Activated CD4-positive, alpha-beta T cell treated with anti-CD3 and anti-CD28 coated beads, Interleukin-2, amount 50 U/mL, for 4 hours (primary cell): ENCODE measurements around the gene CCDC157.

Experiments
- DNase-seq, 2 experiments: peaks; one replicate each; pipeline ENCODE4 v3.0.0-alpha.2; 2020

Gene CCDC157

GRCh38 chr22:30416837-30417236, 60.0 kb downstream of the CCDC157 start:
- DNase-seq: no peak

GRCh38 chr22:30420347-30421125, 63.7 kb downstream of the CCDC157 start:
- no peak for DNase-seq

GRCh38 chr22:30421695-30422480, 65.1 kb downstream of the CCDC157 start:
- DNase-seq: no peak

GRCh38 chr22:30422481-30423300, 65.9 kb downstream of the CCDC157 start:
- peak; percentile 16 to 31 for DNase-seq

GRCh38 chr22:30423301-30423958, 66.6 kb downstream of the CCDC157 start:
- DNase-seq: peak; percentile 35 to 40

GRCh38 chr22:30423959-30424533, 67.2 kb downstream of the CCDC157 start:
- peak; percentile 97 for DNase-seq

GRCh38 chr22:30424534-30425326, 67.9 kb downstream of the CCDC157 start:
- DNase-seq: no peak

GRCh38 chr22:30425327-30425615, 68.5 kb downstream of the CCDC157 start:
- DNase-seq: no peak

- DNase-seq: peak; percentile 28 to 34
These were observed 69.0 kb downstream of the CCDC157 start, which contains the start of gene MTFP1 for GRCh38 chr22:30425616-30426387. MTFP1 (plus strand) TSS chr22:30425768; CDS start chr22:30425880, 112 bp downstream.
